Measurements from ENCODE around the gene RERE.

GRCh38 chr1:8544644-8545043 is 272.8 kb downstream of the RERE start:
- TF ChIP-seq GATA2 (IDR thresholded peaks at IDR 0.05; ENCODE audit: insufficient read depth, insufficient read length, low read depth, low read length) (no peak), CTCF (IDR thresholded peaks at IDR 0.05; ENCODE audit: extremely low read depth in 1 of 2, insufficient read depth in 1 of 2, low read depth in 1 of 2, low read length in 2 of 2) (no peak)
